Endothelial cell of umbilical vein (primary cell): ENCODE results near the gene ABCC1.

Source experiments
- CTCF ChIP-seq, 2 donors: IDR thresholded peaks; 1 replicate in 1 of 2; 2 replicates in 1 of 2; pipeline ENCODE4 v1.5.1; 2011; ENCODE audit warnings: low read length in 2 of 2, mild to moderate bottlenecking in 2 of 2, moderate library complexity in 2 of 2, control low read depth in 1 of 2, inconsistent platforms in 1 of 2, low read depth in 1 of 2; ENCODE audit not compliant: insufficient read depth in 1 of 2; ENCODE audit errors: extremely low read depth in 1 of 2
- MYC ChIP-seq: IDR thresholded peaks from one replicate; pipeline ENCODE4 v1.6.1; 2011; ENCODE audit warnings: mild to moderate bottlenecking, low read depth, low read length

DNA sequence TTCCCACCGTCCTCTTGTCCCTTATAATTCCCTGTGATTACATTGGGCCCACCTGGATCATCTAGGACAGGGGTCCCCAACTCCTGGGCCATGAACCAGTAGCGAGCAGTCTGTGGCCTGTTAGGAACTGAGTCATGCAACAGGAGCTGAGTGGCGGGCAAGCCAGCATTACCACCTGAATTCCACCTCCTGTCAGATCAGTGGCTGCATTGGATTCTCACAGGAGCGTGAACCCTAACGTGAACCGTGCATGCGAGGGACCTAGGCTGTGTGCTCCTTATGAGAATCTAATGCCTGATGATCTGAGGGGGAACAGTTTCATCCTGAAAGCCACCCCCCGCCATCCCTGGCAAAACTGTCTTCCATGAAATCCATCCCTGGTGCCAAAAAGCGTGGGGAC, 36.8 kb downstream of the ABCC1 start:
- no peak for TF ChIP-seq MYC
- no peak for TF ChIP-seq CTCF (IDR thresholded peaks at IDR 0.05; ENCODE audit: extremely low read depth in 1 of 2, insufficient read depth in 1 of 2, low read depth in 1 of 2, low read length in 2 of 2)
